Retinal pigment epithelial cell (primary cell): ENCODE results near the gene PATL2.
"Not testable (repeated sequence)": the region's sequence is repeated elsewhere in the genome, so short reads cannot be mapped to it uniquely, and the experiment has no call there.

Source experiments
- DNase-seq: peaks from one replicate; pipeline ENCODE4 v3.0.0-alpha.2; 2010; ENCODE audit warnings: low read depth
- H3K4me3 ChIP-seq: 2 replicates; pipeline ENCODE4 v1.5.1; 2011; ENCODE audit warnings: mild to moderate bottlenecking, low read length, control low read depth, moderate library complexity
- TF ChIP-seq, protein P1 (sequence below): conservative IDR thresholded peaks from 2 replicates; pipeline ENCODE4 v1.5.1; 2011; ENCODE audit warnings: low read depth, low read length, control low read depth, inconsistent platforms

PATL2 gene

DNA sequence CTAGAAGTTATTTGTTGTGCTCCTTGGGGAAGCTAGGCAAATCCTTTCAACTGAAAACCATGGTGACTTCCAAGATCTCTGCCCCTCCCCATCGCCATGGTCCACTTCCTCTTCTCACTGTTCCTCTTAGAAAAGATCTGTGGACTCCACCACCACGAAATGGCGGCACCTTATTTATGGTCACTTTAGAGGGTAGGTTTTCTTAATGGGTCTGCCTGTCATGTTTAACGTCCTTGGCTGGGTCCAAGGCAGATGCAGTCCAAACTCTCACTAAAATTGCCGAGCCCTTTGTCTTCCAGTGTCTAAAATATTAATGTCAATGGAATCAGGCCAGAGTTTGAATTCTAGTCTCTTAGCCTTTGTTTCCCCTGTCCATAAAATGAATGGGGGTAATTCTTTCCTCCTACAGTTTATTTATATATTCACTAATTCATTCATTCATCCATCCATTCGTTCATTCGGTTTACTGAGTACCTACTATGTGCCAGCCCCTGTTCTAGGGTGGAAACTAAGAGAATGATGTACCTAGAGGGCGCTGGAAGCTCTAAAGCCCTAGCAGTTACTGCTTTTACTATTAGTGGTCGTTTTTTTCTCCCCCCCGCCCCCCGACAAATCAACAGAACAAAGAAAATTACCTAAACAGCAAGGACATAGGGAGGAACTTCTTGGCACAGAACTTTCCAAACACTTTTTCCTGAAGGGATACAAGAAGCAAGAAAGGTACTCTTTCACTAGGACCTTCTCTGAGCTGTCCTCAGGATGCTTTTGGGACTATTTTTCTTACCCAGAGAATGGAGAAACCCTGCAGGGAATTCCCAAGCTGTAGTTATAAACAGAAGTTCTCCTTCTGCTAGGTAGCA is 657 bp downstream of the PATL2 start:
- peak overlapping the region; percentile 96 for H3K4me3 ChIP-seq
- TF ChIP-seq, protein P1, sequence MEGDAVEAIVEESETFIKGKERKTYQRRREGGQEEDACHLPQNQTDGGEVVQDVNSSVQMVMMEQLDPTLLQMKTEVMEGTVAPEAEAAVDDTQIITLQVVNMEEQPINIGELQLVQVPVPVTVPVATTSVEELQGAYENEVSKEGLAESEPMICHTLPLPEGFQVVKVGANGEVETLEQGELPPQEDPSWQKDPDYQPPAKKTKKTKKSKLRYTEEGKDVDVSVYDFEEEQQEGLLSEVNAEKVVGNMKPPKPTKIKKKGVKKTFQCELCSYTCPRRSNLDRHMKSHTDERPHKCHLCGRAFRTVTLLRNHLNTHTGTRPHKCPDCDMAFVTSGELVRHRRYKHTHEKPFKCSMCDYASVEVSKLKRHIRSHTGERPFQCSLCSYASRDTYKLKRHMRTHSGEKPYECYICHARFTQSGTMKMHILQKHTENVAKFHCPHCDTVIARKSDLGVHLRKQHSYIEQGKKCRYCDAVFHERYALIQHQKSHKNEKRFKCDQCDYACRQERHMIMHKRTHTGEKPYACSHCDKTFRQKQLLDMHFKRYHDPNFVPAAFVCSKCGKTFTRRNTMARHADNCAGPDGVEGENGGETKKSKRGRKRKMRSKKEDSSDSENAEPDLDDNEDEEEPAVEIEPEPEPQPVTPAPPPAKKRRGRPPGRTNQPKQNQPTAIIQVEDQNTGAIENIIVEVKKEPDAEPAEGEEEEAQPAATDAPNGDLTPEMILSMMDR: peak; percentile 47
- DNase-seq: no peak

DNA sequence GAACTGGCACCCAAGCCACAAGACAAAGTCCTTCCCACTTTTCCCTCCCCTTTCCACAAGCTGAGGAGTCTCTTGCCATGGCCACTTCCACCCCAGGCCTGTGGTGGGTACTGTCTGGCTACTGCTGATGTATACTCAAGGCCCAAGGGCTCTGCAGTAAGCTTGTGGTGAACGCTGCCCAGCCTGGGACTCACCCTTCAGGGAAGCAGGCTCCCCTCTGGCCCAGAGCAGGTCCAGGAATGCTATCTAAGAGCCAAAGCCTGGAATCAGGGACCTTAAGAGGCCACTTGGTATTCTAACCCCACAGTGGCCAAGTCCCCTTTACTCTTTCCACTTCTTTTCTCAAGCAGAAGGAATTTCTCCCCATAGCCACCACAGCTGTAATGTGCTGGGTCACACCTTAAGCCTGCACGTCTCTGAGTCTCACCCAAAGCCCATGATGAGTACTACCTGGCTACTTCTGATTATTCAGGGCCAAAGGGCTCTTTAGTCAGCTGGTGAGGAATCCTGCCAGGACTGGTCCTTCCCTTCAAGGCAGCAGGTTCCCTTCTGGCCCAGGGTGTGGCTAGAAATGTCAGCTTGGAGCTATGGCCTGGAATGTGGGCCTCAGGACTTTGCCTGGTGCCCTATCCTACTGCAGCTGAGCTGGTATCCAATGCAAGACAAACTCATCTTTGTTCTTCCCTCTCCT is 4.0 kb downstream of the PATL2 start:
- H3K4me3 ChIP-seq: no peak overlapping the region
- TF ChIP-seq, protein P1: no peak
- DNase-seq: no peak

DNA sequence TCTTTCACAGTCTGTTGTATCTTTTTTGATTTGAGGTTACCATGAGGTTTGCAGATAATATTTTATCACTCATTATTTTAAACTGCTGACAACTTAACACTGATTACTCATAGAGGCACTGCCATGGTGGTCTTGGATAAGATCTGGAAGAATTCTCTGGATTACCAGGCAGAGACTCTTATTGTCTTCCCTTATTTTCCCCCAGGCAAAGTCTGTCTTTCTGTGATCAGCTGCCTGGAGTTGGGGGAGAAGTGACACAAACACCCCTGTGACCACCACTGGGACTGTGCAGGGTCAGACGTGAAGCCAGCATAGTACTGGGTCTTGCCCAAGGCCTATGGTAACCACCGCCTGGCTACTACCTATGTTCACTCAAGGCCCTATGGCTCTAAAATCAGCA is 4.7 kb downstream of the PATL2 start:
- no peak for DNase-seq
- H3K4me3 ChIP-seq: no peak overlapping the region
- TF ChIP-seq, protein P1: no peak

DNA sequence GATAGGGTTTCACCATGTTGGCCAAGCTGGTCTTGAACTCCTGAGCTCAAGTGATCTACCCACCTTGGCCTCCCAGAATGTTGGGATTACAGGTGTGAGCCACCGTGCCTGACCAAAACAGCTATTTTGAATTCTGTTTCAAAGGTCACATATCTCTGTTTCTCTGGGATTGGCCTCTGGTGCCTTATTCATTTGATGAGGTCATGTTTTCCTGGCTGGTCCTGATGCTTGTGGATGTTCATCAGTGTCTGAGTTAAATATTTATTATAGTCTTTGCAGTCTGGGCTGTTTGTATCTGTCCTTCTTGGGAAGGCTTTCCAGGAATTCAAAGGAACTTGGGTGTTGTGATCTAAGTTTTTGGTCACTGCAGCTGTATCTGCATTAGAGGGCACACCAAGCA is 5.1 kb downstream of the PATL2 start:
- TF ChIP-seq, protein P1: no peak
- H3K4me3 ChIP-seq: no peak overlapping the region
- DNase-seq: no peak

DNA sequence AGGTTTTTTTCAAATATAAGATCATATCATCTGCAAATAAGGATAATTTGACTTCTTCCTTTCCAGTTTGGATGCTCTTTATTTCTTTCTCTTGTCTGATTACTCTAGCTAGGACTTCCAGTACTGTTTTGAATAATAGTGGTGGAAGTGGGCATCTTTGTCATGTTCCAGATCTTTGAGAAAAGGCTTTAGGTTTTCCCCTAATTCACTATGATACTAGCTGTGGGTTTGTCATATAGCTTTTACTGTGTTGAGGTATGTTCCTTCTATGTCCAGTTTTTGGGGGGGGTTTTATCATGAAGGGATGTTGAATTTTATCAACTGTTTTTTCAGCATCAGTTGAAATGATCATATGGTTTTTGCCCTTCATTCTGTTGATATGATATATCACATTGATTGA is 10.4 kb downstream of the PATL2 start:
- not testable (repeated sequence) for H3K4me3 ChIP-seq

DNA sequence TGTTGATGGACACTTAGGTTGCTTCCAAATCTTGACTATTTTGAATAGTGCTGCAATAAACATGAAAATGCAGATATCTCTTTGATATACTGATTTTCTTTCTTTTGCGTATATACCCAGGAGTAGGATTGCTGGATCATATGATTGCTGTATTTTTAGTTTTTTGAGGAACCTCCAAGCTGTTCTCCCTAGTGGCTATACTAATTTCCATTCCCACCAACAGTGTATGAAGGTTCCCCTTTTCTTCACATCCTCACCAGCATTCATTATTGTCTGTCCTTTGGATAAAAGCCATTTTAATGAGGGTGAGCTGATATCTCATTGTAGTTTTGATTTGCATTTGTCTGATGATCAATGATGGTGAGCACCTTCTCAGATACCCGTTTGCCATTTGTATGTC is 12.5 kb downstream of the PATL2 start:
- H3K4me3 ChIP-seq: no peak overlapping the region
- TF ChIP-seq, protein P1: no peak
- DNase-seq: no peak

More for the DNA sequence above, 10.4 kb downstream of the PATL2 start:
- DNase-seq: not testable (repeated sequence)

DNA sequence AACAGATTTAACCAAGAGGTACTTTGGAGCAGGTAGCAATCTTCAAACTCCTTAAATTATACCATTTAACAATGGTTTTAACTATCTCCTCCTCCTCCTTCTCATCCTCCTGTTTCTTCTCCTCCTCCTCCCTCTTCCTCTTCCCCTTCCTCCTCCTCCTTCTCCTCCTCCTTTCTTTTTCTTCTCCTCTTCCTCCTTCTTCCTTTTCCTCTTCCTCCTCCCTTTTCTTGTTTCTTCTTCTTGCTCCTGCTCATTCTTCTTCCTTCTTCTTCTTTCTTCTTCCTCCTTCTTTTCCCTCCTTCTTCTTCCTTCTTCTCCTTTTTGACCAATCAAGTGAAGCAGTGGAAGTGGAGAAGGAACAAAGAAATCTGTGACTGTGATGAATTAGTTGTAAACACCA is 14.1 kb downstream of the PATL2 start:
- TF ChIP-seq, protein P1: no peak
- no peak overlapping the region for H3K4me3 ChIP-seq
- DNase-seq: no peak
